OCI-M2 (cell line): ENCODE results near the gene FUCA2.
"Not testable (repeated sequence)": the region's sequence is repeated elsewhere in the genome, so short reads cannot be mapped to it uniquely, and the experiment has no call there.

Source experiments
- DNase-seq: peaks from one replicate; lab custom pipeline; 2025; ENCODE audit not compliant: unreplicated experiment; lab: John Stamatoyannopoulos, UW

Gene FUCA2

GRCh38 chr6:143449082-143449713 lies 62.3 kb downstream of the FUCA2 start:
- no peak for DNase-seq

DNA sequence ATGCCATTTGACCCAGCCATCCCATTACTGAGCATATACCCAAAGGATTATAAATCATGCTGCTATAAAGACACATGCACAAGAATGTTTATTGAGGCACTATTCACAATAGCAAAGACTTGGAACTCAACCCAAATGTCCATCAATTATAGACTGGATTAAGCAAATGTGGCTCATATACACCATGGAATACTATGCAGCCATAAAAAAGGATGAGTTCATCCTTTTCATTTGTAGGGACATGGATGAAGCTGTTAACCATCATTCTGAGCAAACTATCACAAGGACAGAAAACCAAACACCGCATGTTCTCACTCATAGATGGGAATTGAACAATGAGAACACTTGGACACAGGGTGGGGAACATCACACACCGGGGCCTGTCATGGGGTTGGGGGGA lies 63.7 kb downstream of the FUCA2 start:
- not testable (repeated sequence) for DNase-seq
